H1 (cell line): Measurements from ENCODE around the gene KIF1C. TPM values are rescaled to one million over a fixed set of nuclear protein-coding genes. Genes with fewer than 3 reads are reported as not detected.

Experiments
- CTCF ChIA-PET: fragments of 300-600 bp; sonication (Branson Sonifier 250); formaldehyde crosslinking; loops from one replicate; lab custom pipeline; 2021; ENCODE audit not compliant: partially characterized antibody; lab: Charles Lee
- POLR2A ChIA-PET: fragments of 300-600 bp; sonication (Branson Sonifier 250); formaldehyde crosslinking; loops from one replicate; lab custom pipeline; 2021; ENCODE audit warnings: inconsistent platforms; ENCODE audit not compliant: partially characterized antibody; lab: Charles Lee
- DNase-seq, 2 experiments: peaks; one replicate each; pipeline versions ENCODE4 v3.0.0 to v3.0.0-alpha.2; 2010 to 2022; ENCODE audit warnings: low spot score in 2 of 2, low read depth in 1 of 2, mixed read lengths in 1 of 2
- FAIRE-seq: peaks from 2 replicates; lab custom pipeline; 2011; peaks lifted over from hg19 to GRCh38; lab: Jason Lieb, UNC
- H2AFZ ChIP-seq: 2 replicates; pipeline ENCODE4 v1.8.1; 2012; ENCODE audit warnings: low read length, inconsistent platforms
- H2AK5ac ChIP-seq: 2 replicates; pipeline ENCODE4 v1.6.1; 2013; ENCODE audit warnings: low read depth, low read length
- H2BK120ac ChIP-seq: replicated peaks from 2 replicates; pipeline ENCODE3; 2013; ENCODE audit warnings: low read depth, low read length, inconsistent platforms
- H2BK12ac ChIP-seq: 2 replicates; pipeline ENCODE4 v1.6.1; 2013; ENCODE audit warnings: low read depth, low read length
- H2BK15ac ChIP-seq: 2 replicates; pipeline ENCODE4 v1.6.1; 2013; ENCODE audit warnings: low read length
- H2BK20ac ChIP-seq: 2 replicates; pipeline ENCODE4 v1.6.1; 2013; ENCODE audit warnings: low read length
- H2BK5ac ChIP-seq: 2 replicates; pipeline ENCODE4 v1.6.1; 2013; ENCODE audit warnings: low read depth, low read length
- H3K14ac ChIP-seq: 2 replicates; pipeline ENCODE4 v1.6.1; 2013; ENCODE audit warnings: inconsistent platforms; ENCODE audit not compliant: insufficient read length
- H3K18ac ChIP-seq: 2 replicates; pipeline ENCODE4 v1.6.1; 2013; ENCODE audit warnings: low read length; ENCODE audit errors: extremely low read depth
- H3K23ac ChIP-seq: 2 replicates; pipeline ENCODE4 v1.6.1; 2013; ENCODE audit warnings: inconsistent platforms; ENCODE audit not compliant: insufficient read length
- H3K23me2 ChIP-seq: 2 replicates; pipeline ENCODE4 v1.6.1; 2013; ENCODE audit warnings: low read depth, low read length
- H3K27ac ChIP-seq: 2 replicates; pipeline ENCODE4 v1.6.1; 2011; ENCODE audit warnings: low read depth, low read length, inconsistent platforms
- H3K27me3 ChIP-seq, 4 experiments: replicated peaks in 1 of 4; 1 replicate in 1 of 4; 2 replicates in 3 of 4; pipeline versions ENCODE4 v1.6.1 to v1.8.1; 2011 to 2013; ENCODE audit warnings: low read length in 3 of 4, mild to moderate bottlenecking in 3 of 4, inconsistent platforms in 2 of 4, mixed read lengths in 2 of 4, moderate library complexity in 1 of 4; ENCODE audit not compliant: control insufficient read depth in 3 of 4, insufficient read depth in 3 of 4; ENCODE audit errors: extremely low read depth in 1 of 4
- H3K36me3 ChIP-seq, 4 experiments: 2 replicates each; pipeline versions ENCODE4 v1.6.1 to v1.8.1; 2011 to 2013; ENCODE audit warnings: mild to moderate bottlenecking in 4 of 4, low read length in 3 of 4, moderate library complexity in 2 of 4, control low read depth in 1 of 4, inconsistent platforms in 1 of 4; ENCODE audit not compliant: insufficient read depth in 4 of 4, control insufficient read depth in 2 of 4
- H3K4ac ChIP-seq: replicated peaks from 2 replicates; pipeline ENCODE3; 2013; ENCODE audit warnings: low read length, low read depth, mixed read lengths, inconsistent platforms; ENCODE audit not compliant: insufficient read length
- H3K4me1 ChIP-seq, 4 experiments: replicated peaks in 1 of 4; 1 replicate in 1 of 4; 2 replicates in 3 of 4; pipeline versions ENCODE4 v1.6.1 to v1.8.1; 2011 to 2013; ENCODE audit warnings: low read length in 3 of 4, inconsistent platforms in 2 of 4, mixed read lengths in 1 of 4; ENCODE audit not compliant: insufficient read depth in 4 of 4, control insufficient read depth in 3 of 4
- H3K4me2 ChIP-seq, 2 experiments: 2 replicates each; pipeline versions ENCODE4 v1.6.1 to v1.8.1; 2011 to 2013; ENCODE audit warnings: low read depth in 2 of 2, low read length in 2 of 2, control low read depth in 1 of 2, inconsistent platforms in 1 of 2, mild to moderate bottlenecking in 1 of 2; ENCODE audit not compliant: insufficient read depth in 1 of 2
- H3K4me3 ChIP-seq, 4 experiments: fragments of 200-600, 300-600 bp in 1 of 4; sonication (generic), shearing (Covaris generic), sonication (Bioruptor Twin) in 1 of 4; 2 replicates each; pipeline versions ENCODE4 v1.5.1 to v1.8.1; 2011 to 2016; ENCODE audit warnings: low read length in 4 of 4, low read depth in 3 of 4, control low read depth in 2 of 4, inconsistent platforms in 2 of 4, mild to moderate bottlenecking in 2 of 4, mixed read lengths in 1 of 4, moderate library complexity in 1 of 4; ENCODE audit not compliant: insufficient read depth in 2 of 4; ENCODE audit errors: extremely low read depth in 1 of 4
- H3K56ac ChIP-seq: replicated peaks from 2 replicates; pipeline ENCODE3; 2013; ENCODE audit warnings: low read depth, mild to moderate bottlenecking, mixed read lengths, low read length, inconsistent platforms; ENCODE audit not compliant: insufficient read length
- H3K79me1 ChIP-seq: 2 replicates; pipeline ENCODE4 v1.6.1; 2013; ENCODE audit warnings: low read depth, low read length, control low read depth
- H3K79me2 ChIP-seq, 2 experiments: 2 replicates each; pipeline versions ENCODE4 v1.6.1 to v1.8.1; 2012 to 2013; ENCODE audit warnings: low read length in 2 of 2, mild to moderate bottlenecking in 2 of 2, inconsistent platforms in 1 of 2; ENCODE audit not compliant: insufficient read depth in 2 of 2, control insufficient read depth in 1 of 2
- H3K9ac ChIP-seq, 4 experiments: replicated peaks in 1 of 4; 1 replicate in 1 of 4; 2 replicates in 3 of 4; pipeline versions ENCODE4 v1.6.1 to v1.8.1; 2011 to 2013; ENCODE audit warnings: low read depth in 3 of 4, low read length in 3 of 4, control low read depth in 2 of 4, mild to moderate bottlenecking in 2 of 4, moderate library complexity in 2 of 4, inconsistent platforms in 1 of 4; ENCODE audit errors: extremely low read depth in 1 of 4
- H3K9me3 ChIP-seq, 2 experiments: 2 replicates each; pipeline versions ENCODE4 v1.6.1 to v1.8.1; 2012 to 2013; ENCODE audit warnings: mild to moderate bottlenecking in 2 of 2, moderate library complexity in 2 of 2, control low read depth in 1 of 2, inconsistent platforms in 1 of 2, low read depth in 1 of 2, low read length in 1 of 2, mixed read lengths in 1 of 2; ENCODE audit not compliant: insufficient read depth in 2 of 2
- H4K20me1 ChIP-seq, 2 experiments: replicated peaks in 1 of 2; 2 replicates each; pipeline versions ENCODE3 to v1.8.1; 2011 to 2013; ENCODE audit warnings: inconsistent platforms in 2 of 2, low read length in 2 of 2, mild to moderate bottlenecking in 1 of 2; ENCODE audit not compliant: insufficient read depth in 2 of 2, control insufficient read depth in 1 of 2
- H4K5ac ChIP-seq: 2 replicates; pipeline ENCODE4 v1.6.1; 2013; ENCODE audit warnings: low read length, low read depth, mixed read lengths, inconsistent platforms; ENCODE audit not compliant: insufficient read length
- H4K8ac ChIP-seq: 2 replicates; pipeline ENCODE4 v1.8.0; 2013; ENCODE audit warnings: mild to moderate bottlenecking, moderate library complexity, low read length, inconsistent platforms; ENCODE audit not compliant: insufficient read depth; ENCODE audit errors: extremely low read depth
- H4K91ac ChIP-seq: replicated peaks from 2 replicates; pipeline ENCODE3; 2013; ENCODE audit warnings: low read length, mixed read lengths, inconsistent platforms; ENCODE audit not compliant: insufficient read length
- CHD1 ChIP-seq: IDR thresholded peaks from 2 replicates; pipeline ENCODE4 v1.6.1; 2012; ENCODE audit warnings: low read depth, low read length, improper control_type of control experiment
- WGBS, 2 experiments: shearing (Covaris generic) in 1 of 2; methylation state at CpG; one replicate each; pipeline versions ENCODE4 v1.1.6 to v1.1.7; 2013 to 2015; ENCODE audit warnings: low lambda C conversion rate in 2 of 2, mixed read lengths in 2 of 2, inconsistent platforms in 1 of 2, low coverage in 1 of 2, missing lambda C conversion rate in 1 of 2; ENCODE audit not compliant: insufficient replicate concordance in 2 of 2, insufficient coverage in 1 of 2, insufficient read length in 1 of 2; ENCODE audit errors: extremely low coverage in 1 of 2, missing lambda C conversion rate in 1 of 2; 5-methylcytosine and 5-hydroxymethylcytosine counted together
- polyA plus RNA-seq, 7 experiments: library from polyadenylated mRNA; depleted of rRNA in 3 of 7; stranded (reverse) in 5 of 7; unstranded in 2 of 7; fragments of >200 nt in 5 of 7; fragments of 200-250 nt in 2 of 7; gene quantifications; 1 replicate in 5 of 7; 2 replicates in 1 of 7; 4 replicates in 1 of 7; pipeline versions ENCODE4 v1.2.1 to v1.2.3, GENCODE V29; 2011 to 2013; ENCODE audit warnings: missing spikeins in 2 of 7, mixed read lengths in 2 of 7
- total RNA-seq: library from RNA; stranded (reverse); fragmentation: NEBNext Ultra II Directional; extraction: Animal tissue kit (Norgen Biotek cat#: 25700); gene quantifications from 2 replicates; pipeline ENCODE4 v1.2.1, GENCODE V29; 2021

The KIF1C gene
- total and polyA plus RNA-seq, 2 of the 8 experiments (the other 6 are each of a cell fraction or from before 2014, with no cell fraction given) = 14.3 to 114 TPM

DNA sequence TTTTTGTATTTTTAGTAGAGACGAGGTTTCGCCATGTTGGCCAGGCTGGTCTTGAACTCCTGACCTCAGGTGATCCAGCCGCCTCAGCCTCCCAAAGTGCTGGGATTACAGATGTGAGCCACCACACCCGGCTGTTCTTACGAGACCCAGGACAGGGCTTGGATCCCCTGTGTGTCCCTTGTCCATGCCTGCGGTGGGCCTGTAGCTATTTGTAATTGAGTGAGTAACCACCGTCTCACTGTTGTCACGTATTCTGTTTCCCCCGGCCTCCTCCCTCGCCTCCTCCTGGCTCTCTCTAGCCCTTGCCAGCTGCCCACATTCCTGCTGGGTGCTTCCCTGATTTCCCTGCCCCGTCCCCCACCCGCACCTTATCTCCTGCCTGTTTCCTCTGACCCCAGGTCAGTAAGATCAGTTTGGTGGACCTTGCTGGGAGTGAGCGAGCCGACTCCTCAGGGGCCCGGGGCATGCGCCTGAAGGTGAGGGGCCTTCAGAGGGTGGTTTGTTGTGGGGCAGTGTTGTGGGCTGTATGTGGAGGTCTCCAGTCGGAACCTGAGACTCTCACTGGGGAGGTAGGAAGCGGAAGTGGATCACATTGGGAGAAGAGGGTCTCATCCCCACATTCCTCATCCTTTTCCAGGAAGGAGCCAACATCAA is 5.6 kb downstream of the KIF1C start:
- no peak overlapping the region for H2BK20ac ChIP-seq
- DNase-seq (no peak), FAIRE-seq (no peak)
- no peak overlapping the region for H2AK5ac ChIP-seq
- TF ChIP-seq CHD1 = no peak
- H2BK120ac ChIP-seq = no peak overlapping the region
- no peak overlapping the region for H2BK5ac ChIP-seq
- POLR2A ChIA-PET = interaction anchor here (0.9 to 1.4 kb wide), 3 partner anchors 9 to 56 kb away, joined by 3 to 5 read pairs (median 4); no protein-coding TSS in a partner anchor
- peaks cover 2 to 14% of the 10 kb centered on the region in 2 experiments for H4K20me1 ChIP-seq
- H3K27ac ChIP-seq = no peak overlapping the region
- H2BK12ac ChIP-seq = no peak overlapping the region
- peaks cover 0 to 19% of the 10 kb centered on the region in 2 experiments; a peak in 2 of 4 replicates for H3K79me2 ChIP-seq
- no peak overlapping the region for H3K4me3 ChIP-seq
- H3K4ac ChIP-seq = no peak overlapping the region
- no peaks in the 10 kb centered on the region for H3K27me3 ChIP-seq
- H3K23ac ChIP-seq = no peak overlapping the region
- no peak overlapping the region for H2AFZ ChIP-seq
- H3K79me1 ChIP-seq = peaks cover 11% of the 10 kb centered on the region
- no peak overlapping the region for H4K8ac ChIP-seq
- H3K4me1 ChIP-seq = peaks cover 4 to 17% (median 8%) of the 10 kb centered on the region in 4 experiments
- H4K91ac ChIP-seq = no peak overlapping the region
- peaks cover 4% of the 10 kb centered on the region for H3K23me2 ChIP-seq
- H3K36me3 ChIP-seq = peaks cover 36 to 68% (median 51%) of the 10 kb centered on the region in 4 experiments
- H4K5ac ChIP-seq = no peak overlapping the region
- no peak overlapping the region for H3K18ac ChIP-seq
- no peak overlapping the region for H3K9ac ChIP-seq
- no peak overlapping the region for H3K4me2 ChIP-seq
- no peaks in the 10 kb centered on the region for H3K9me3 ChIP-seq
- H2BK15ac ChIP-seq = no peak overlapping the region
- no peak overlapping the region for H3K56ac ChIP-seq
- no peak overlapping the region for H3K14ac ChIP-seq
- CTCF ChIA-PET = interaction anchor here (2.1 kb wide), 1 partner anchor 58 kb away, joined by 5 read pairs; no protein-coding TSS in a partner anchor
- 96% methylated on average over 16 of the region's 18 CpGs; no CpG with 5 or more reads in 1 of the 2 experiments for WGBS, 2 experiments
